RPMI8226 (cell line): ENCODE results near the gene MBD5.

Experiments used
- DNase-seq: peaks from one replicate; pipeline ENCODE4 v3.0.0-alpha.2; 2015

MBD5 gene

DNA sequence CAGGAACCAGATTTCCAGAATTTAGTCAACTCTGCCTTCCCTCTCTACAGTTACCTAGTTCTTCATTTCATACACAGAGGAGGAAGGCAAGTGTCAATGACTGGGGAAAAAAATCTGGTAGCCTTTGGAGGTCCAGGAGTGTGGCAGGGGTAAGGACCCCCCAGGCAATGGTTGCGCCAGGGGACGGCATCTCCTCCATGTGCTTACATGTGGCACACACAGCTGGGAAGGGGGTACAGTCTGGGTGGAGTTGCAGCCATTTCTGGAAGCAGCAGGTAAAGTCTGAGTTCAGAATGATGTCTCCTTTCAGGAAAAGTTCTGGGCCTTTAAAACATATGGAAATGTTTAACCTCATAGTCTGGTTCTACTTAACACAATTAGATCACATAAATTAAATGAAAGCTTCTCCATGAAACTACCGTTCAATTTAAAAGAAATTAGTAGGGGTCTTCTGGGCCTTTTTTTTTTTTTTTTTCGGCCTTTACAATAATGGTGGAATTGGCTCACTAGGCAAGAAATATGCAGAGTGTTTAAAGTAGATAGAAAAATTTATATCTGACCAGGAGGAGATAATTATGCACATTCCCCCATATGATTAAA is 470.0 kb downstream of the MBD5 start:
- no peak for DNase-seq

DNA sequence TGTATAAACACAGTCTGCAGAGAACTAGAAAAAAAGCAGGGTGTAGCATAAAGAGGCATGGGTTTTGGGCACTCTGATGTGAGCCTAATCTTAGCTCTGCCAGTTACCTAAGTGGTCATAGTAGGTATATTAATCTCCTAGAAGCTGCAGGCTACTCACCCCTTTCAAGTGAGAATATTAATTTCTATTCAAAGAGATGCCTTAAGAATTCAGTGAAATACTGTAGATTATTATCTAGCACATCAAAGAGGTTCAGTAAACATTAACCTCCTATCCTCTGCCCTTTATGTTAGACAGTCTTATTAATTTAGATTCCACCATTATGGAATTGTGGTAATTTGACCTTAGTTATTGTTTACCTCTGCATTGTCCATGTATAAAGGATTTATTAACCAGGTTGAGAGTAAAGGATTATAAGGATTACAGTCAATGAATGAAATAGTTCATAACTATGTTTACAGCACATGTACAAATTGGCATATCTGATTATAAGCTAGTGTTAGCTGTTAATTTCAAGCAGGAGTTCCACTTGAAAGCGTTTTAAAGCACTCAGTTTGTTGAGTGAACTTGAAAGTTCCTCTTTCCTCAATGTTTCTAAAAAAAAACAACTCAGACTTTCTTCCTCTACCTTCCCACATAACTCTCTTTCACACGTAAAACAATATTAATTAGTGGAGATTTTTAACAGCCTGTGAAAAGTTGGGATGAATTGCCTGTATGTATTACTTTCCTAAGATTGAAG is 473.1 kb downstream of the MBD5 start:
- DNase-seq: no peak

DNA sequence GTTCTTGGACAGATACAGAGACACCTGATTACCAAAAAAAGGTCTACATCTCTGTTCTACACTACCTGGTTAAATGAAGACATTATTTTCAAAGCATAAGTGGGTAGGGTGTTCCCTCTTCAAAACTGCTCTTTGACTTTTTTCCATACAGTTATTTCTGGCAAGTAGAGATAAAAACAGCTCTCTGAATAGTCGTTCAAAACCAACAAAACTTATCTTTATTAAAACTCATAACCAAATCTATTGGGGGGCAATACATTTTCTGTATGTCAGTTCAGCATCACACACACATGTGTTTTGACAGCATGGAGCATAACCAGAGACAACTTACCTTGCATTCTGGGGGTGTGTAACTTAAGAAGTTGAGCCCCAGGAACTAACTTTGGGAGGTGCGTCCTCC is 474.7 kb downstream of the MBD5 start:
- DNase-seq: no peak

- DNase-seq: no peak
Observed at GRCh38 chr2:148501545-148501944, 480.7 kb downstream of the MBD5 start.

GRCh38 chr2:148503516-148503915 is 482.6 kb downstream of the MBD5 start:
- no peak for DNase-seq

DNA sequence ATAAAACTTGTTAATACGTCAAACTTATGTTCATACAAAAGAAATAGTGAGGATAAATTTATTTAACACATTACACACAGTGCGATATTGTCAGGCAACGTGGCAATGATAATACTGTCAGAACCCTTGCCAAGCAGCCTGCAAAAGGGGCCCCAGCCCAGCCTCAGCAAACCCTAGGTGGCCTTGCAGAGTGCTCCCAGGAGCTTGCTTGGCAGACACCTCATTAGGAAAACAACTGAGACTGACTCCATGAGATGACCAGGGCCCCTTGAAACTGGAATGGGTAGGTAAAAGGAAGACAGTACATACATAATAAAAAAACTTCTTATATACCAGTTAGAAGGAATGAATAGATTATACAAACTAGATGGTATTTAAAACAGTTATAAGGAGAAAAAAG is 487.1 kb downstream of the MBD5 start:
- DNase-seq: no peak

GRCh38 chr2:148508878-148509287 is 488.0 kb downstream of the MBD5 start:
- no peak for DNase-seq

- DNase-seq: peak; percentile 81
Observed at GRCh38 chr2:148509288-148509902, 488.5 kb downstream of the MBD5 start.

DNA sequence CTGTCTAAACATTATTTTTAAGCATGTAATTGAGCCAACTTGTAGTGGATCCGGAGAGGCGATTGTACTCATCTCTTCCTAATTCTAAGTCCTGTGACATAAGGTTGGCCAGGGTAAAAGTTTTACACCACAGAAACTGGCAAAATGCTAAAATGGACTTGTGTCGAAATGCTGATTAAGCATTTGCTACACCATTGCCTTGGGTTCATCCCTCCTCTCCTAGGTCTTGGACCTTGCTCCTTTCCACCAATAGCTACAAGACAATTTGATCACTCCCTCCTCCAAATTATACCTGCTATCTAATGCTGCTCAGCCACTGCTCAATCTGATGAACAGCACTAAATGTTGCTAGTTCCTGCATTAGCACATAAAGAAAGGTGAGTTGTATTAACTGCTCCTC is 491.0 kb downstream of the MBD5 start:
- DNase-seq: no peak

DNA sequence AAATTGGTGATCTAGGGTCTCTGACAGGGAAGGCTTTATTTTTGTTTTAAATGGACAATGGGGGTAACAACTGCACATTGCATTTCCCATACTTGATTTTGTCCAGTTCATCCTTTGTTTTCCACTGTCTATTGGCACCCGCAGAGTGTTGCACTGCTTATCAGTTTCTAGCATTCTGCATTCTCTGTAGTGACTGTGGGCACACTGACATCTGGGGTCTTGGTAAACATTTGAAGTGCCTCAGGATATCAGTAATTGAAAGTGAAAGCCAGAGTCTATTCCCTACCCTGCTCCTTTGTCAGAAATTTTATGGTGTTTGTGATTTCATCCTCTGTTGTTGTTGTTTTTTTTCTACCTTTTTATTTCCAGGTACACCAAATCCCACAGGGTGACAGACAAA is 491.6 kb downstream of the MBD5 start:
- DNase-seq: no peak

DNA sequence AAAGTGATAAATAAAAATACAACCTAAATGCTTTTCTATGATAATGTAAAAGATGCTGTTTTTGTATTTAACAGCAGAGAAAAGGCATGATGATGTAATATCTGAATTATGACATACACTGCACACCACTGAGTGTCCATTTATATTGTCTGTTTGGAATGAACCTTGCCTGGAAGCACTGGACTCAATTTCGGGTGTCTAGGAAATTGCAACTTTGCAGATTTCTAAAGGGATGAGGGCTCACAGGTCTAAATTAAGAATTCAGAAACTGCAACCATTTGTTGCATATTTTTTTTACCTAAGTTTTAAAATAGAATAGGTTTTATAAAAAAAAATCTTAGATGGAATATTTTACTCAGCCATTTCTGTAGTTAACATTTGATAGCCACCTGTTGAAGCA is 492.5 kb downstream of the MBD5 start:
- no peak for DNase-seq

DNA sequence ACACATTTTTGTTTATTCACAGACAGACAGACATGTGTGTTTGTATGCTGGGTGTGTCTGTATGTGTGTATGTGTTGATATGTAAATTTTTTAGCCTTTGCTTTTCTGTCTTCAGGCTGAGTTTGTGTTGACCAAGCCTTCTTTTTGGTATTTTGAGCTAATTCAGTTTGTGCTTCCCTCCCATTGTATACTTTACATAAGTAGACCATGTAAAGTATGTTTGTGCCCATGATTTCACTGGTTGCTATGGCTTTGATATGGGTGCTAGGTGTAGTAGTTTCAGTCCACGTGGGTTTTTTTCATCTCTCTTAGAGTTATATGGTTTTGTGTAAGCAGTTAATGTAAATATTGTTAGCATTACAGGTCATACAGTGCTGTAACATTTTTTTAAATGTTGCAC is 494.2 kb downstream of the MBD5 start:
- no peak for DNase-seq

GRCh38 chr2:148515976-148516375 is 495.1 kb downstream of the MBD5 start:
- no peak for DNase-seq

DNA sequence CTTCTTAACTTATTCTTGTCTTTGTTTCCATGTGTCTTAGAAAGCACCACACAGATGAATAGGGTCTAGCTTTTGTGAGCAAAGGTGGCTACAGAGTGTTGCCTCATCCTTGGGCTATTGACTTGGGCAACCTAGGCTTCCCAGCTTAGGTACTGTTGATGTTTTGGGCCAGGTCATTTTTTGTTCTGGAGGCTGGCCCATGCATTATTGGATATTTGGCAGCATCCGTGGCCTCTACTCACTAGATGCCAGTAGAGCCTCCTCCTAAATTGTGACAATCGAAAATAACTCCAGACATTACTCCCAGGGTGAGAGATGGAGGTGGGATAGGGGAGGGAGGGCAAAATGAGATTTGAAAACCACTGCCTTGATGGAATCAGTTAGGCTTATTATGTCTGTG is 496.4 kb downstream of the MBD5 start:
- DNase-seq: no peak

GRCh38 chr2:148517822-148518221 is 496.9 kb downstream of the MBD5 start:
- no peak for DNase-seq

DNA sequence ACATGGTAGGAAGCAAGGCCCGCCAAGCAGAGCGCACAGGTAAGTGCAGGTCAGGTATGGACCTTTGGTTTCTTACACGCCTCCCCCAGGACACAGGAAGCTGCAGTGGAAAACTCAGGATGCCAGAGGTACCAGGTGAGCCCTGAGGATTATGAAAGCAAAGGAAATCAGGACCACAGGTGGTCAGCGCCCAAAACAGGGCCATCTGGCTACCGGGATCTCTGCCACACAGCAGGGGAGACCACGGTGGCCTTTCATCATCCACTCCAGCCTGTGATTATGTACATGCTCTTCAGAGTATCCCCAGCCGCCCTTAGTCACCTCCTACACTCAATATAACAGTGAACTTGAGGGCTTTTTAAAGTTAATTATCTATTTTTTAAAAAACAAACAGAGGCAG is 498.1 kb downstream of the MBD5 start:
- DNase-seq: no peak

DNA sequence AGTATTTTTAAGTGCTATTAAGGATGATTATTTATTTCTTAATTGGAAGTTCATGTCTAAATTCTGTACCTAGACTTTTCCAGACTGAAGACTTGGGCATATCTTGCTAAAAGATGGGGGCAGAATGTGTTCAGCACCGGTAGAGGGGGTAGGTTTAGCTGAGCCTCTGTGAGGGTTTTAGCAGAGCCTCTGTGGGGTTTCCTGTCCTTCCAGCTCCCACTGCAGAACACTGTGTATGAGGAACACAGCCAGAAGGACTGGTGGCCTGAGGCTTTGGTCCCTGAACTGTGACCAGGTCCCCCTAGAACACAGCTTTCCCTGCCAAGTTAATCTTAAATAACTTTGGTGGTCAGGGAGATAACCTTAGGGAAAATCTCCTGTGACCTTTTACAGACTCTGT is 500.3 kb downstream of the MBD5 start:
- no peak for DNase-seq

- no peak for DNase-seq
Observed at GRCh38 chr2:148523315-148523714, 502.4 kb downstream of the MBD5 start.

DNA sequence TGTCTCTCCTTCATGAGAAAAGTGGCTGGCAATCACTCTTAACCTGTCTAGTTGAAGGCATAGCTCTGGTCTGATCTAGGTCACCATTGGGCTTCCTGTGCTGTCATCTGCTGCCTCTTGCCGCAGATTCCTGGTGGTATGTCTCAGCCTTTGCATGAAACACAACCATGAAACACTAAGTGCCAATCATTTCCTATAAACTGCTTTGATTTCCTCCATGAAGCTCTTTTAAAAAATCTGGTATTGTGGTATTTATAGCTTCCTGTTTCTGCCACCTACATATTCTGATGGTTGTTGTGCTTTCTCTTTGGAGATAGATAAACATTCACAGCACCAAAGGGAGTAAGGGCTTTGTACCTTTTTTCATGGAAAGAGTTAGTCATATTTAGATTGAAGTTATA is 503.6 kb downstream of the MBD5 start:
- DNase-seq: no peak

GRCh38 chr2:148525130-148525529 is 504.2 kb downstream of the MBD5 start:
- no peak for DNase-seq

GRCh38 chr2:148526509-148527346 is 505.8 kb downstream of the MBD5 start:
- DNase-seq: no peak

DNA sequence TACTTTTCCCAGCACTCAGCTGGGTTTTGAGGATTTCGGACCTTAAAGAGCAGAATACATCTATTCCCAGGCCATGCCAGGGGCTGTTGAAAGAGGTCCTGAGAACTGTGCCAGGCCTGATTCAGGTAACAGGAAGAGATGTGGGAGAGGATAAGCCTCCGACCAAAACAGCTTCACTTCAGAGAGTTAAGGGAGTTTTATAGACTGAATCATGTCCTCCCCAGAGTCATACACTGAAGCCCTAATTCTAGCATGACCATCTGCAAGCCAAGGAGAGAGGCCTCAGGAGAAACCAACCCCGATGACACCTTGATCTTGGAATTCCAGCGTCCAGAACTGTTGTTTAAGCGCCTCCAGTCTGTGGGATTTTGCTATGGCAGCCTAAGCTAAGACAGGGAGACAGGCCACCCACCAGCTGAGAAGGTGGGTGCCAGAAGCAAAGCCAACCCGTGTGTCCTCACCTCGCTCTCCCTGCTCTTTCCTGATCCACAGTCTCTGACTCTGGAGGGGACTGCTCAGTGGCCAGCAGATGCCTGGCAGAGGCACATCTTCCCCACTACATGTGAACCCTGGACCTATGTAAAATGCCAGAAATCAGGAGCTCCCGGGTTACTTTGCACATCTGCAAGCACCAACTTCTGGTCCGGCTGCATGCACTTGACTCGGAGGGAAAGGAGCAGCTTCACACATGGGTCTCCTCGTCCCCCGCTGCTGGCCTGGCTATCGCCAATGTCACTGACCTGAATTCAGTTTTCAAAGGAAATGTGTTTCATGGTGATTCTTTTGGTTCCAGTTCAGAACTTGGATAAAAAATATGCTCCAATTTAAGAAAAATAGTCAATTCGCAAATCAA is 506.8 kb downstream of the MBD5 start:
- DNase-seq: no peak
